Activated T-helper 2 cell treated with anti-CD3 and anti-CD28 coated beads, Interferon-gamma antibody, Interleukin-2, Interleukin-4, amounts not matched to agents 10 μg/mL and 5 μg/mL and 100 μg/mL, durations not matched to agents 14 hours and 24 hours and 36 hours (primary cell): ENCODE measurements around the gene FTO. TPM values are rescaled to one million over a fixed set of nuclear protein-coding genes. Genes with fewer than 3 reads are reported as not detected.

Source experiments
- DNase-seq: peaks from one replicate; pipeline ENCODE4 v3.0.0; 2021; ENCODE audit warnings: low spot score
- H3K27ac Mint-ChIP-seq: one replicate; pipeline ENCODE4 v1.8.0; 2021; ENCODE audit warnings: mixed read lengths
- H3K27me3 Mint-ChIP-seq: one replicate; pipeline ENCODE4 v1.8.0; 2021; ENCODE audit warnings: low read depth, mixed read lengths
- H3K36me3 Mint-ChIP-seq: one replicate; pipeline ENCODE4 v1.8.0; 2021; ENCODE audit warnings: low read depth, mixed read lengths
- H3K4me1 Mint-ChIP-seq: one replicate; pipeline ENCODE4 v1.8.0; 2021; ENCODE audit warnings: low read depth, mixed read lengths
- H3K4me3 Mint-ChIP-seq: one replicate; pipeline ENCODE4 v1.8.0; 2021; ENCODE audit warnings: low read depth, mild to moderate bottlenecking, moderate library complexity, mixed read lengths
- H3K9me3 Mint-ChIP-seq: one replicate; pipeline ENCODE4 v1.8.0; 2021; ENCODE audit warnings: mixed read lengths
- intact Hi-C: fragments of 100-400 bp; cut with micrococcal nuclease; formaldehyde crosslinking; loops from one replicate; pipeline ENCODE4 v1.15.1; 2023
- total RNA-seq: library from RNA; stranded (reverse); gene quantifications from 2 replicates; pipeline ENCODE4 v1.2.3, GENCODE V29; 2022

FTO gene
- total RNA-seq, 1 donor from 2014 or later = 62.7 TPM

- Mint-ChIP-seq H3K4me3 (no peak overlapping the region), H3K27me3 (no peaks in the 10 kb centered on the region), H3K9me3 (no peaks in the 10 kb centered on the region), H3K4me1 (peaks cover 25% of the 10 kb centered on the region), H3K36me3 (peaks cover 3% of the 10 kb centered on the region), H3K27ac (no peak overlapping the region)
- intact Hi-C loops = loop anchor here (10.0 kb wide), 1 partner anchor 1159 kb away; the partner anchor contains the start of gene IRX5
- no peak for DNase-seq
These were observed 72.0 kb downstream of the FTO start for GRCh38 chr16:53775821-53776431.

- Mint-ChIP-seq H3K4me1 (peaks cover 36% of the 10 kb centered on the region), H3K4me3 (no peak overlapping the region), H3K9me3 (no peaks in the 10 kb centered on the region), H3K27me3 (no peaks in the 10 kb centered on the region), H3K27ac (no peak overlapping the region), H3K36me3 (peaks cover 3% of the 10 kb centered on the region)
- intact Hi-C loops = loop anchor here (10.0 kb wide), 1 partner anchor 1156 kb away; the partner anchor contains the start of gene IRX5
- DNase-seq = no peak
These were observed 75.2 kb downstream of the FTO start for GRCh38 chr16:53779186-53779585.

- no peak for DNase-seq
- Mint-ChIP-seq H3K27me3 (no peaks in the 10 kb centered on the region), H3K4me1 (peaks cover 31% of the 10 kb centered on the region), H3K4me3 (no peak overlapping the region), H3K36me3 (peaks cover 3% of the 10 kb centered on the region), H3K27ac (no peak overlapping the region), H3K9me3 (no peaks in the 10 kb centered on the region)
- intact Hi-C loops = loop anchor here (5.0 kb wide), 1 partner anchor 82 kb away; no protein-coding TSS in a partner anchor
These were observed 76.1 kb downstream of the FTO start for GRCh38 chr16:53780051-53780450.

- Mint-ChIP-seq H3K4me1 (peaks cover 20% of the 10 kb centered on the region), H3K9me3 (no peaks in the 10 kb centered on the region), H3K27ac (no peak overlapping the region), H3K4me3 (no peak overlapping the region), H3K36me3 (no peaks in the 10 kb centered on the region), H3K27me3 (no peaks in the 10 kb centered on the region)
- intact Hi-C loops = loop anchor here (1.0 to 5.0 kb wide), 2 partner anchors 81 to 131 kb away; no protein-coding TSS in a partner anchor
- DNase-seq = no peak
These were observed 77.2 kb downstream of the FTO start for GRCh38 chr16:53781023-53781605.

- H3K27me3 Mint-ChIP-seq = no peaks in the 10 kb centered on the region
- H3K4me1 Mint-ChIP-seq = peaks cover 19% of the 10 kb centered on the region
- H3K36me3 Mint-ChIP-seq = no peaks in the 10 kb centered on the region
- H3K27ac Mint-ChIP-seq = no peak overlapping the region
- H3K9me3 Mint-ChIP-seq = no peaks in the 10 kb centered on the region
- intact Hi-C loops = loop anchor here (5.0 kb wide), 1 partner anchor 80 kb away; no protein-coding TSS in a partner anchor
- H3K4me3 Mint-ChIP-seq = no peak overlapping the region
- DNase-seq = no peak
These were observed 78.2 kb downstream of the FTO start for GRCh38 chr16:53782148-53782547.

GRCh38 chr16:53784291-53784690 is 80.3 kb downstream of the FTO start:
- Mint-ChIP-seq H3K36me3 (no peaks in the 10 kb centered on the region), H3K27ac (no peak overlapping the region), H3K4me3 (no peak overlapping the region), H3K9me3 (no peaks in the 10 kb centered on the region), H3K4me1 (peaks cover 18% of the 10 kb centered on the region), H3K27me3 (no peaks in the 10 kb centered on the region)
- DNase-seq = no peak
- intact Hi-C loops = loop anchor here (5.0 kb wide), 1 partner anchor 78 kb away; no protein-coding TSS in a partner anchor

- peaks cover 16% of the 10 kb centered on the region for H3K4me1 Mint-ChIP-seq
- no peak overlapping the region for H3K27ac Mint-ChIP-seq
- no peak for DNase-seq
- intact Hi-C loops = no loop called here
- no peaks in the 10 kb centered on the region for H3K36me3 Mint-ChIP-seq
- no peaks in the 10 kb centered on the region for H3K9me3 Mint-ChIP-seq
- H3K4me3 Mint-ChIP-seq = no peak overlapping the region
- no peaks in the 10 kb centered on the region for H3K27me3 Mint-ChIP-seq
These were observed 81.1 kb downstream of the FTO start for GRCh38 chr16:53785044-53785443.

GRCh38 chr16:53785916-53786315 is 82.0 kb downstream of the FTO start:
- Mint-ChIP-seq H3K4me1 (peaks cover 12% of the 10 kb centered on the region), H3K27ac (no peak overlapping the region), H3K36me3 (no peaks in the 10 kb centered on the region), H3K4me3 (no peak overlapping the region), H3K9me3 (no peaks in the 10 kb centered on the region), H3K27me3 (no peaks in the 10 kb centered on the region)
- no peak for DNase-seq
- intact Hi-C loops = no loop called here

- Mint-ChIP-seq H3K27ac (no peak overlapping the region), H3K4me1 (peaks cover 2% of the 10 kb centered on the region), H3K4me3 (no peak overlapping the region), H3K27me3 (no peaks in the 10 kb centered on the region), H3K36me3 (no peaks in the 10 kb centered on the region), H3K9me3 (no peaks in the 10 kb centered on the region)
- intact Hi-C loops = no loop called here
- DNase-seq = no peak
These were observed 83.5 kb downstream of the FTO start for GRCh38 chr16:53787423-53787822.

GRCh38 chr16:53789137-53789536 is 85.2 kb downstream of the FTO start:
- Mint-ChIP-seq H3K9me3 (no peaks in the 10 kb centered on the region), H3K27ac (no peak overlapping the region), H3K27me3 (no peaks in the 10 kb centered on the region), H3K36me3 (no peaks in the 10 kb centered on the region), H3K4me1 (no peaks in the 10 kb centered on the region), H3K4me3 (no peak overlapping the region)
- intact Hi-C loops = no loop called here
- DNase-seq = no peak

GRCh38 chr16:53792161-53792951 is 88.4 kb downstream of the FTO start:
- Mint-ChIP-seq H3K4me3 (no peak overlapping the region), H3K27me3 (no peaks in the 10 kb centered on the region), H3K9me3 (no peaks in the 10 kb centered on the region), H3K36me3 (no peaks in the 10 kb centered on the region), H3K27ac (no peak overlapping the region), H3K4me1 (peaks cover 5% of the 10 kb centered on the region)
- DNase-seq = no peak
- intact Hi-C loops = no loop called here

- intact Hi-C loops = no loop called here
- no peak overlapping the region for H3K27ac Mint-ChIP-seq
- no peaks in the 10 kb centered on the region for H3K27me3 Mint-ChIP-seq
- peaks cover 25% of the 10 kb centered on the region for H3K4me1 Mint-ChIP-seq
- peaks cover 14% of the 10 kb centered on the region for H3K9me3 Mint-ChIP-seq
- no peak overlapping the region for H3K4me3 Mint-ChIP-seq
- DNase-seq = no peak
- peaks cover 5% of the 10 kb centered on the region for H3K36me3 Mint-ChIP-seq
These were observed 99.5 kb downstream of the FTO start for GRCh38 chr16:53803451-53803850.

- Mint-ChIP-seq H3K4me3 (no peak overlapping the region), H3K4me1 (peaks cover 25% of the 10 kb centered on the region), H3K27me3 (no peaks in the 10 kb centered on the region), H3K9me3 (peaks cover 14% of the 10 kb centered on the region), H3K36me3 (peaks cover 5% of the 10 kb centered on the region), H3K27ac (no peak overlapping the region)
- intact Hi-C loops = no loop called here
- DNase-seq = no peak
These were observed 100.0 kb downstream of the FTO start for GRCh38 chr16:53803998-53804397.
